ENCODE measurements around the gene GSPT1.

The GSPT1 gene

DNA sequence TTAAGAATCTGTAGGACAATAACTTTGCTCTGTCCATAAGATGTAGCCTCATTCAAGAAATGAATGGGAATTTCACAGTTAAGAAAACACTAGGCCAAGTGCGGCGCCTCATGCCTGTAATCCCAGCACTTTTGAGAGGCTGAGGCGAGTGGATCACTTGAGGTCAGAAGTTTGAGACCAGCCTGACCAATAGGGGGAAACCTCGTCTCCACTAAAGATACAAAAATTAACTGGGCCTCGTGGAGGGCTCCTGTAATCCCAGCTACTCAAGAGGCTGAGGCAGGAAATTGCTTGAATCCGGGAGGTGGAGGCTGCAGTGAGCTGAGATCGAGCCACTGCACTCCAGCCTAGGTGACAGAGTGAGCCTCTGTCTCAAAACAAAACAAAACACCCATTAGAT lies 44.6 kb downstream of the GSPT1 start:
- TF ChIP-seq, protein P1, sequence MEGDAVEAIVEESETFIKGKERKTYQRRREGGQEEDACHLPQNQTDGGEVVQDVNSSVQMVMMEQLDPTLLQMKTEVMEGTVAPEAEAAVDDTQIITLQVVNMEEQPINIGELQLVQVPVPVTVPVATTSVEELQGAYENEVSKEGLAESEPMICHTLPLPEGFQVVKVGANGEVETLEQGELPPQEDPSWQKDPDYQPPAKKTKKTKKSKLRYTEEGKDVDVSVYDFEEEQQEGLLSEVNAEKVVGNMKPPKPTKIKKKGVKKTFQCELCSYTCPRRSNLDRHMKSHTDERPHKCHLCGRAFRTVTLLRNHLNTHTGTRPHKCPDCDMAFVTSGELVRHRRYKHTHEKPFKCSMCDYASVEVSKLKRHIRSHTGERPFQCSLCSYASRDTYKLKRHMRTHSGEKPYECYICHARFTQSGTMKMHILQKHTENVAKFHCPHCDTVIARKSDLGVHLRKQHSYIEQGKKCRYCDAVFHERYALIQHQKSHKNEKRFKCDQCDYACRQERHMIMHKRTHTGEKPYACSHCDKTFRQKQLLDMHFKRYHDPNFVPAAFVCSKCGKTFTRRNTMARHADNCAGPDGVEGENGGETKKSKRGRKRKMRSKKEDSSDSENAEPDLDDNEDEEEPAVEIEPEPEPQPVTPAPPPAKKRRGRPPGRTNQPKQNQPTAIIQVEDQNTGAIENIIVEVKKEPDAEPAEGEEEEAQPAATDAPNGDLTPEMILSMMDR (IDR thresholded peaks at IDR 0.05; ENCODE audit: insufficient read depth, low read depth, low read length, missing control alignments), result no peak
- no peak overlapping the region for H3K4me3 ChIP-seq (ENCODE audit: low read length)

DNA sequence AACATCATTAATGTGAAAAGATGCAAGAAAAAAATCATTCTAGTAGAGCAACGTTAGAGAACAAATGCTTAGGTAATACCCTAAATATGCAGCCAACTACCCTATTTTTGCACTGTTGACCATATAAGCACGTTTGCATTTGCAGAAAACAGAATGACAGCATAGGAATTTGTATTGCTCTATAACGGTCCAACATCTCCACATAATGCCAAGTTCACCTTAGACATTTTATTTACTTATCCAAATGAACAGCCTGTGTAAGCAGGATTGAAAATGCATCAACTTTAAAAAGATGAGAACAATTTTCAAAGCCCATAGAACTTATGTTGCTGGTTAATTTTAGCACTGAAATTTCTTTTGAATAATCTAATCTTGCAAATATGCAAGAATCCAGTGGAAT lies 45.4 kb downstream of the GSPT1 start:
- TF ChIP-seq, protein P1 (IDR thresholded peaks at IDR 0.05; ENCODE audit: insufficient read depth, low read depth, low read length, missing control alignments), result no peak
- no peak overlapping the region for H3K4me3 ChIP-seq (ENCODE audit: low read length)
- no peak for DNase-seq (ENCODE audit: low read depth)

More for the DNA sequence above, 44.6 kb downstream of the GSPT1 start:
- no peak for DNase-seq (ENCODE audit: low read depth)

DNA sequence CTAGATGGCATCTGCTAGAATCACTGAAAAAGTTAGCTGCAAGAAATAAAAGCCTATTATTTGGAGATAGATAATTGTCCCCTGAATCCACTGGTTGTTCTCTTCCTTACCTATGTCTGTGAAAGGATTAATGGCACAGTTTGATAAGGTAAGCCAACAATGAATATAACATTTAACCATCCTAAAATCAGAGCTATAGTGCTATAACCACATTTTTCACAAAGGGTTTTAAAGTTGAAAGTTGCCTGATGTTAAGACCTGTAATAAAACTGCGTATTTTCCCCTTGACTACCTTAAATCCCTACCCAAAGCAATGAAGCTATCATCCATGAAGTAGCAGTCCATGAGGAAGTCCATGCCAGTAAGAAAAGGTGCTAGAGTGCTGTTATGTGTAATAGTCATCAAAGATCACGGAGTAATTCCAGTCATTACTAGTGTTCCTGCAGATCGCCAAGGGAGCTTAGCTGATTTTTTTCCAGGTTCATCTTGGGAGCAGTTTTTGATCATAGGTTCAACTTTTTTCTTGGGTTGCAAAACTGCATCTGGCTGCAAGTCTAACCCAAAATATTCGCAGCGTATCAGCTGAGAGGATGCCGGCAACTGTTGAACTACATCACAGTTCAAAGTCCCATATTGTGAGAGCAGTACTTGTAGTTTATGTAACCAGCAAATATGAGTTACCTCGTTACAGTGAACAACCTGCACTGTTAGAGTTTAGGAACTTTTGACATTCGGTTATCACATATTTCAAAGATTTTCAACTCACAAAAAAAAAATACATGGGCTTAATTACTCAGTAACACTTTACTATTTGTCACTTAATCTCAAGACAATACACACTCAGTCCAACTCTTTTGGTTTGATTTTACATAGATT lies 46.2 kb downstream of the GSPT1 start:
- no peak for DNase-seq (ENCODE audit: low read depth)
- TF ChIP-seq, protein P1 (IDR thresholded peaks at IDR 0.05; ENCODE audit: insufficient read depth, low read depth, low read length, missing control alignments), result no peak
- no peak overlapping the region for H3K4me3 ChIP-seq (ENCODE audit: low read length)

DNA sequence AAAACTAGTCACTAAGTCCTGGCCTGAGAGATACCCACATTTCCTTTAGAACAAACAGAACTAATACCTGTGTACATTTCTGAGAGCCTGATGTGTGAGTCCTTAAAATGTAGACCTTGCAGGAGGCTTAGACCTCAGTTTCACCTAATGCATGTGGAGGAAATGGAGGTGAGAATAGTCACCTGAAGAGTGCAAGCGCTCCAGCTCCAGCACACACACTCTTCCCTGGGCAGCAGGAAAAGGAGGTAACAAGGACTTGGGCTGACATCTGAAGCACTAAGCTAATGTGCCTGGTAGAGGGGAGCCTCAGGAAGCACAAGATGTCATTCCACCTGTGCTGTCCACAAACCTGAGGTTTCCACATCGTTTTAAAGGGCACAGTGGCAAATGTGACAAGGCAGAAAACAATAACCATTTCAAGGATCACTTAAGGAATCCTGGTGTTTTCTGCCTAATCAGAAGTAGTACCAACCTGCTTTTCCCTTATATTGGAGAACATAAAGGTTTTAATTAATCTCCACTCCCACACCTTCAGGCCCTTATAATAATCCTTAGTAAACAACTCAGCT lies 47.3 kb downstream of the GSPT1 start:
- no peak overlapping the region for H3K4me3 ChIP-seq (ENCODE audit: low read length)
- DNase-seq (ENCODE audit: low read depth), result no peak
- TF ChIP-seq, protein P1 (IDR thresholded peaks at IDR 0.05; ENCODE audit: insufficient read depth, low read depth, low read length, missing control alignments), result no peak

DNA sequence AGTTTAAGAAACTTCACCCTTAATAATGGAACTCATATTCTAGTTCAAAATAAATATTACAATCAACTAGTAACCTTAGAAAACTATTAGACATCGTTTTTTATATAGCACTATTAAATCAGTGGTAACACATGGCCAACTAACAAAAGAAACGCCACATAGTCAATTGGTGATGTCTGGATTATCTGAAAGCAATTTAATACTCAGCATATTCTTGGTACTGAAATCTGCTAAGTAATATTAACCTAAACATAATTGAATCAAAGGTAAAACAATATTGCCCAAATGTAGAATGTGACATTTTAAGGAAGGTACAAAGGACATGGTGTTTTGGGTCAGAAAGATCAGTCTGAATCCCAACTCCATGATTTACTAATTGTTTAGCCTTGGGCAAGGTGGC lies 53.3 kb downstream of the GSPT1 start:
- TF ChIP-seq, protein P1 (IDR thresholded peaks at IDR 0.05; ENCODE audit: insufficient read depth, low read depth, low read length, missing control alignments), result no peak
- DNase-seq (ENCODE audit: low read depth), result no peak
- no peak overlapping the region for H3K4me3 ChIP-seq (ENCODE audit: low read length)

DNA sequence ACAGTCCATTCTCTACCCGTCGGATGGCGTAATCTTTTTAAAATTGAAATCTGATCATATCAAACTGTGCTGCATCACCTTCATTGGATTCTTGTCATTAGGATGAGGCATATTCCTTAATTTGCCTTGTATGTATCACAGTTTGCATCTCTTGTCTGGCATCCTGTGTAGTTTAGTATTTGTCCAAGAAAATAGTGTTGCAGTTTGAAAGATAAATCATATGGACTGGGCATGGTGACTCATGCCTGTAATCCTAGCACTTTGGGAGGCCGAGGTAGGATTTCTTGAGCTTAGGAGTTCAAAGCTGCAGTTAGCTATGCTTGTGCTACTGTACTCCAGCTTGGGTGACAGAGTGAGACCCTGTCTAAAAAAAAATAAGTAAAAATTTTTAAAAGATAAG lies 58.6 kb downstream of the GSPT1 start:
- TF ChIP-seq, protein P1 (IDR thresholded peaks at IDR 0.05; ENCODE audit: insufficient read depth, low read depth, low read length, missing control alignments), result no peak
- no peak for DNase-seq (ENCODE audit: low read depth)
- no peak overlapping the region for H3K4me3 ChIP-seq (ENCODE audit: low read length)
